HG02763 (cell line): ENCODE results near the gene ARMC6.
"Not testable (repeated sequence)": the region's sequence is repeated elsewhere in the genome, so short reads cannot be mapped to it uniquely, and the experiment has no call there.

Experiments used
- ATAC-seq: cut with Tn5 transposase; IDR thresholded peaks from one replicate; pipeline ENCODE4 v1.9.1; 2021; ENCODE audit warnings: mild to moderate bottlenecking, moderate library complexity; ENCODE audit not compliant: unreplicated experiment

ARMC6 gene

GRCh38 chr19:19022380-19022961 lies 10.9 kb upstream of the ARMC6 start:
- no peak for ATAC-seq

- not testable (repeated sequence) for ATAC-seq
Observed at GRCh38 chr19:19023376-19023775, 10.0 kb upstream of the ARMC6 start.

- no peak for ATAC-seq
Observed at GRCh38 chr19:19025861-19026260, 7.5 kb upstream of the ARMC6 start.

DNA sequence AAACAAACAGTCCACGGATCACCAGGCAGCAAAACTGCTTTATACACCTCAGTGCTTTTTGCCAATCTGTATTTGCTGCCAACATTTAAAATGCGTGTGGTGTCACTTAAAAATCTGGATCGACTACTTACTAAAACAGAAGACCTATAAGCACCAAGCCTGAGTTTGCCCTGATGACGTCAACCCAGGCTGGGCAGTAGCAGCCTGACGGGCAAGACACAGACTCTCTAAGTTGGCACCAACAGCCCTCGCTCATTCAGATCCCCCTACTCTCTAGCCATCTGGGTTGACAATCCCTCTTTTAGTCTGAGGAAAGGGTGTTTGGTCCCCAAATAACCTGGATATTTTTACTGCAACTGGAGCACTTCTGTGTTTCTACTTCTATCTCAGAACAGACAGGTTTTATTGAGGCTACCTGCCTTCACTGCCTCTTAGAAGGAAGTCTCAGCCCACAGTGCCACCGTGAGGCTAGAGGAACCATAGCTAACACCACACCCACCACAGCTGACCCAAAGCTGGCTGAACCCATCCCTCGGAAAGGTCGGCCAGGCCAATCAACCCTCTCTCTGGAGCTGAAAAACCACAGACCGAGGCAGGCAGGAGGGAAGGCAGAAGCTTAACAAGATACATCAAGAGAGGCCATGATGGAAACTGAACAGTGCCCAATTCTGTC lies 7.0 kb upstream of the ARMC6 start:
- no peak for ATAC-seq

- no peak for ATAC-seq
Observed at GRCh38 chr19:19027228-19027627, 6.2 kb upstream of the ARMC6 start.

- ATAC-seq = no peak
Observed at GRCh38 chr19:19028526-19028925, 4.9 kb upstream of the ARMC6 start.

DNA sequence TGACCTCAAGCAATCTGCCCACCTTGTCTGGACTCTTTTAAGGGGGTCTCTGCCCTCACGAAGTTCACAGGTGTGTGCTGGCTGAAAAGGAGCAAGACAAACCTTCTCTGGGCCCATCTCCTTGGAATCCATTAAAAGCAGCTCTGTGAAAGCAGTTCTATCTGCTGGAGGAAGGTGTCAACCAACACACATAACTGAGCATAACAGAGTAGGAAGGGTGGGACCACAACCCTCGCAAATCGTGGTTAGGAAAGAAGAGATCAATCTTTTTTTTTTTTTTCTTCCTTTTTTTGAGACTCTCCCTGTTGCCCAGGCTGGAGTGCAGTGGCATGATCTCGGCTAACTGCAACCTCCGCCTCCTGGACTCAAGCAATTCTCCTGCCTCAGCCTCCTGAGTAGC lies 1.5 kb upstream of the ARMC6 start:
- ATAC-seq = no peak

DNA sequence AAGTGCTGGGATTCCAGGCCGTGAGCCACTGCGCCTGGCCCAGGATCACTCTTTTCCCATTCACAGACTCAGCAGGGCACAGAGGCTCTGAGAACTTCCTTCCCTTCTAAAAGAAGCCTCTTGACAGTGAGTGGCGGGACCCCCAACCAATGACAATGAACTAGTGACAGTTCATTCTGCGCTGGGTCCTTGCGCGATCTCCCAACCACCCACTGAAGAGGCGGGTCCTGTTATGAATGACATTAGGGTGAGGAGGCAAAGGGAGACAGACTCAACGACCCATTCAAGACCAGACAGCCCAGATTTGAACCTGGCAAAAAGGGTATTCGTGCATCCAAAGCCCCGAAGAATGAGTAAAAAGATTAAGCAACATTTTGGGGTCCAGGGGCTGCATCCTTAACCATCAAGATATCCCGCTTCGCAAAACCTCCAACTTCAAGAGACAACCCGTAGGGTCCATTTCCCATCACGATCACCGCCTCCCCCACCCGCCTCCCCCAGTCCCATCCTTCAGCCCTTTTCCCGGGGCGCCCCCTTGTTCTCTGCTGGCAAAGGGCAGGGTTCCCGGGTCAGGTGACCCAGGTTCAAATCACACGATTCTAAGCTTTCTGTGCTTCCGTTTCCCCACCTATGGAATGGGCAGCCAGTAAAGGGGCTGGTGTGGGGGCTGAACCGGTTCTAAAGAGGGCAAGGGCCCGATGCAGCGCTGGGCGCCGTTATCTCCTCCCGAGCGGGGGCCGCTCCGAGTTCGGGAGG lies 805 bp upstream of the ARMC6 start:
- ATAC-seq = peak; percentile 35

DNA sequence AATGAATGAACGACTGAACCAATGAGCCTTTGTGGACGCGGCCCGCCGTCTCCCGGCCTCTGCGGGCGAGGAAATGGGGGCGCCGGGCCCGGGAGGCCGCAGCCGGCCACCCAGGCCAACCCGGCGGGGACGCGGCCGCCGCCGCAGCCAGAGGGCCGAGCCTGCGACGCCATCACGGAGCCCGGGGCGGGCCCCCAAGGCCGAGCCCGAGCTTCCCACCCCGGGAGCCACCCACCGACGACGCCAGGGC lies 302 bp upstream of the ARMC6 start:
- no peak for ATAC-seq

GRCh38 chr19:19034204-19034624 lies 811 bp downstream of the ARMC6 start:
- no peak for ATAC-seq

GRCh38 chr19:19039901-19040300 lies 6.5 kb downstream of the ARMC6 start:
- no peak for ATAC-seq

DNA sequence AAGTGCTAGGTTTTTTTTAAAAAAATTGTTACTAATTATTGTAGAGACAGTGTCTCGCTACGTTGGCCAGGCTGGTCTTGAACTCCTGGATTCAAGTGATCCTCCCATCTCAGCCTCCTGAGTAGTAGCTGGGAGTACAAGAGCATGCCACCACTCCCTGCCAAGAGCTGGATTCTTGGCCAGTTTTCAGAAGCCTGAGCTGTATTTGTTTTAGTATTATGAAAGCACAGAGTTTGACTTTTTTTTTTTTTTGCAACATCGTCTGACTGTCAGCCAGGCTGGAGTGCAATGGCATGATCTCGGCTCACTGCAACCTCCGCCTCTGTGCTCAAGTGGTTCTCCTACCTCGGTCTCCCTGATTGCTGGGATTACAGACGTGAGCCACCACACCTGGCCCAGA lies 7.0 kb downstream of the ARMC6 start:
- no peak for ATAC-seq

DNA sequence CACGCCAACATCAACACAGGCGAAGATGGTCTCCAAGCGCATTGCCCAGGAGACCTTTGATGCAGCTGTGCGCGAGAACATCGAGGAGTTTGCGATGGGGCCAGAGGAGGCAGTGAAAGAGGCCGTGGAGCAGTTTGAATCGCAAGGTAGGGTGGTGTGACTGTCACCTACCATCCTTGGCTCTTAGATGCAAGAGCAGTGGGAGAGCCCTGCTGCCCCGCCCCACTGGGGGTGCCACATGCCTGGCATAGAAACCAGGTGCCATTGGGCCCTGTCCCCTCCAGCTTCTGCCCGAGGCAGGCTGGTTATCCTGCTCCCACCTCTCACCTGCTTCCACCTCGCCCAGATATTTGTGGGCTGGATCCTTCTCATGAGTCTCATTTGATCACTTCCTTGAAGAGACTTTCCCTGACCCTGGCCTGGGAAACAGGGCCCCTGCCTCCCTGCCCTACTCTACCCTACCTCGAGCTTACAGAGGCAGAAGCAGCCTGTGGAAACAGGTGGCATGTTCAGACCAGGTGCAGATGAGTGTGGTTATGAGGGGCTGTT lies 9.4 kb downstream of the ARMC6 start:
- ATAC-seq = no peak

DNA sequence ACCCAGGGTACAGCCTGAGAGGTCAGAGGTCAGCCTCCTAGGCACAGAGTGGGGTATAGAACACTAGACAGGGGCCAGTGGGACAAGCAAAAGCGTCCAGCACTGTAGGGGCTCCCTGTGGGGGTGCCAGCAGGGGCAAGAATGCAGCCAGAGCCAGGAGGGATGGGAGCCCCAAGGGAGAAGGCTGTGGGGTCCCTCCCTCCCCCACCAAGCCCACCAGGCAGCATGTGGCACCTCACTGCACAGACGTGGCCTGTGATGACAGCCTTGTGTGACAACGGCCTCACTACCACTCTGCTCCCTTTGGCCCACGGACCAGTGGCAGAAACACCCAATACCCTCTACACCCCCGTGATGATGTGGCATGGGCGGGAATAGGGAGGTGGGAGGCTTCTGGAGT lies 10.1 kb downstream of the ARMC6 start:
- ATAC-seq = no peak

- no peak for ATAC-seq
Observed at GRCh38 chr19:19043881-19044280, 10.5 kb downstream of the ARMC6 start.

DNA sequence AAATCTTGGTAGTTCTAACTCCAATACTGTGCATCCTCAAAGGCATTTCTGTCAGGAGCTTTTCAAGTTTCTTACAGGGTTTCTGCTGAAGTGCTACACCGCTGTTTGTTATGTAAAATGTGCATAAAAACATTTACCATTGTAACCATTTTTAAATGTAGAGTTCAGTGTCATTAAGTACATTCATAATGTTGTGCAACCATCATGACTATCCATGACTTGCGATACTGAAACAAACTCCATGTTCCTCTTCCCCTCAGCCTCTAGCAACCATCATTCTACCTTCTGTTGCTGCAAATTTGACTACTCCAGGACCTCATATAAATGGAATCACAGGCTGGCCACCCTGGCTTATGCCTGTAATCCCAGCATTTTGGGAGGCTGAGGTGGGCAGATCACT lies 16.0 kb downstream of the ARMC6 start:
- no peak for ATAC-seq

DNA sequence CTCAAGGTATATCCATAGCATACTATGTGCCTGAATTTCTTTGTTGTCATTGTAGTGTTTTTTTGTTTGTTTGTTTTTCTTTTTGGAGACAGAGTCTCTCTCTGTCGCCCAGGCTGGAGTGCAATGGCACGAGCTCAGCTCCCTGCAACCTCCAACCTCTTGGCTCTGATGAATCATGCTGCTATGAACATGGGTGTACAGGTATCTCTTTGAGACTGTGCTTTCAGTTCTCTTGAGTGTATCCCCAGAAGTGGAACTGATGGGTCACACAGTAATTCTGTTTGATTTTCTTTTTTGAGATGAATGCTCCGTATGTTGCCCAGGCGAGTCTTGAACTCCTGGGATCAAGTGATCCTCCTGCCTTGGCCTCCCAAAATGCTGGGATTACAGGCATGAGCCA lies 16.7 kb downstream of the ARMC6 start:
- ATAC-seq = no peak

- ATAC-seq = no peak
Observed at GRCh38 chr19:19050731-19051130, 17.3 kb downstream of the ARMC6 start.

DNA sequence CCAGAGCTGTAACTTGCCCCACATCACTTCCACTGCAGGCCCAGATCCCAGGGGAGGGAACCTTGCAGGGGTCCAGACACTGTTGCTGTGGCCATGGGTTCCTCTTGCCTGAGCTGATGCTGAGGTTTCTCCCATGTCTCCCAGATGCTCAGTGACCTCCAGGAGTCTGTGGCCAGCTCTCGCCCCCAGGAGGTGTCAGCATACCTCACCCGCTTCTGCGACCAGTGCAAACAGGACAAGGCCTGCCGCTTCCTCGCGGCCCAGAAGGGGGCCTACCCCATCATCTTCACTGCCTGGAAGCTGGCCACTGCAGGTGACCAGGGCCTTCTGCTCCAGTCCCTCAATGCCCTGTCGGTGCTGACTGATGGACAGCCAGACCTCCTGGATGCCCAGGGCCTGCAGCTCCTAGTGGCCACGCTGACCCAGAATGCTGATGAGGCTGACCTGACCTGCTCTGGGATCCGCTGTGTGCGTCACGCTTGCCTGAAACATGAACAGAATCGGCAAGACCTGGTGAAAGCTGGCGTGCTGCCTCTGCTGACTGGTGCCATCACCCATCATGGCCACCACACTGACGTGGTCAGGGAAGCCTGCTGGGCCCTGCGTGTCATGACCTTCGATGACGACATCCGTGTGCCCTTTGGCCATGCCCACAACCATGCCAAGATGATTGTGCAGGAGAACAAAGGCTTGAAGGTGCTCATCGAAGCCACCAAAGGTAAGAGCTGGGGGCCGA lies 18.2 kb downstream of the ARMC6 start:
- no peak for ATAC-seq

DNA sequence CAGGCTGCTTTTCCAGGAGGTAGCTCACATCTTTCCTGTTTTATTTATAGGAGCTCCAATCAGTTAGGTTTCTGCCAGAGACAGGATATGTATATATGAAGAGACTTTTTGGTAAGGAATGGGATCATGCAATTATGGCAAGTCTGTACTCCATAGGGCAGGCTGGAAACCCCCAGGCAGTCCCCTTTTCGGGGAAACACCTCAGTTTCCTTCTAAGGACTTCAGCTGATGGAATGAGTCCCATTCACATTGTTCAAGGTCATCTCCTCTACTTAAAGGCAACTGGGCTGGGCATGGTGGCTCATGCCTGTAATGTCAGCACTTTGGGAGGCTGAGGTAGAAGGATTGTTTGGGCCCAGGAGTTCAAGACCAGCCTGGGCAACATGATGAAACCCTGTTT lies 19.5 kb downstream of the ARMC6 start:
- ATAC-seq = no peak

GRCh38 chr19:19053508-19054314 lies 20.3 kb downstream of the ARMC6 start:
- no peak for ATAC-seq
